GM10266 (cell line): ENCODE results near the gene CYB5D1.

ENCODE experiments used
- DNase-seq: peaks from one replicate; pipeline ENCODE4 v3.0.0; 2012; ENCODE audit errors: extremely low spot score
- CTCF ChIP-seq: IDR thresholded peaks from 2 replicates; pipeline ENCODE4 v1.5.1; 2012; ENCODE audit warnings: mild to moderate bottlenecking, low read depth; ENCODE audit not compliant: control insufficient read depth, insufficient read depth; ENCODE audit errors: missing control alignments

Gene CYB5D1

GRCh38 chr17:7854851-7855659, 2.7 kb upstream of the CYB5D1 start, which contains the start of gene TMEM88:
TMEM88 (plus strand) TSS chr17:7855066; CDS start chr17:7855075, 9 bp downstream.
- TF ChIP-seq CTCF = no peak
- DNase-seq = no peak

- no peak for TF ChIP-seq CTCF
- no peak for DNase-seq
Measured at GRCh38 chr17:7855660-7856010, 2.2 kb upstream of the CYB5D1 start.

- TF ChIP-seq CTCF = no peak
- DNase-seq = peak; percentile 47
Measured at GRCh38 chr17:7856011-7856810, 1.6 kb upstream of the CYB5D1 start.

- DNase-seq = peak; percentile 95
- TF ChIP-seq CTCF = peak; percentile 59
Measured at GRCh38 chr17:7856811-7857712, 741 bp upstream of the CYB5D1 start, which contains the start of gene NAA38. NAA38 (minus strand) TSS chr17:7857559; CDS start chr17:7857463, 96 bp downstream.

GRCh38 chr17:7858522-7858810, 663 bp downstream of the CYB5D1 start:
- peak; percentile 33 for TF ChIP-seq CTCF
- DNase-seq = peak; percentile 11

GRCh38 chr17:7859028-7859427, 1.2 kb downstream of the CYB5D1 start:
- DNase-seq = no peak
- TF ChIP-seq CTCF = no peak
